Urothelium cell line (cell line): ENCODE data around the gene RNF212.

Experiments used
- DNase-seq: peaks from one replicate; pipeline ENCODE4 v3.0.0; 2011; ENCODE audit warnings: low spot score, mixed read lengths
- FAIRE-seq: peaks from 2 replicates; lab custom pipeline; 2011; peaks lifted over from hg19 to GRCh38; lab: Jason Lieb, UNC

RNF212 gene

DNA sequence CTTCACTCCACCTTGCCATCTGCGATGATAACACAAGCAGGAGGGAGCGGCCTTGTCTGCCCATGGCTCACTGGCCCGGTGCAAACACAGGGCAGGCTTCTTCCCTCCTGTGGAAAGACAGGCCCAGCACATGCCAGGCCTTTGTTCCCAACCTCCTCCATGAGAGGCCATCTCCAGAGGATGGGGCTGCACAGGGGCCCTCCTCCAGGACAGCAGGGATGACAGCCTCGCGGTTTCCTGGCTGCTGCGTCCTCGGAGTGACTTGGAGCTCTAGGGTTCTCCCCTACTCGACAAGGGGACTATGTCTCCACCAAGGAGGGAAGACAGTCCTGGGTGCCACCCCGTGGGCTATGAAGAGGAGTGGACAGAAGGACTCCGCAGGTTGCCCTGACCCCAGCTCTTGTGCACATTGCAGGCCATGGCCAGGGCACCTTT lies 21.8 kb downstream of the RNF212 start:
- DNase-seq (no peak), FAIRE-seq (no peak)

DNA sequence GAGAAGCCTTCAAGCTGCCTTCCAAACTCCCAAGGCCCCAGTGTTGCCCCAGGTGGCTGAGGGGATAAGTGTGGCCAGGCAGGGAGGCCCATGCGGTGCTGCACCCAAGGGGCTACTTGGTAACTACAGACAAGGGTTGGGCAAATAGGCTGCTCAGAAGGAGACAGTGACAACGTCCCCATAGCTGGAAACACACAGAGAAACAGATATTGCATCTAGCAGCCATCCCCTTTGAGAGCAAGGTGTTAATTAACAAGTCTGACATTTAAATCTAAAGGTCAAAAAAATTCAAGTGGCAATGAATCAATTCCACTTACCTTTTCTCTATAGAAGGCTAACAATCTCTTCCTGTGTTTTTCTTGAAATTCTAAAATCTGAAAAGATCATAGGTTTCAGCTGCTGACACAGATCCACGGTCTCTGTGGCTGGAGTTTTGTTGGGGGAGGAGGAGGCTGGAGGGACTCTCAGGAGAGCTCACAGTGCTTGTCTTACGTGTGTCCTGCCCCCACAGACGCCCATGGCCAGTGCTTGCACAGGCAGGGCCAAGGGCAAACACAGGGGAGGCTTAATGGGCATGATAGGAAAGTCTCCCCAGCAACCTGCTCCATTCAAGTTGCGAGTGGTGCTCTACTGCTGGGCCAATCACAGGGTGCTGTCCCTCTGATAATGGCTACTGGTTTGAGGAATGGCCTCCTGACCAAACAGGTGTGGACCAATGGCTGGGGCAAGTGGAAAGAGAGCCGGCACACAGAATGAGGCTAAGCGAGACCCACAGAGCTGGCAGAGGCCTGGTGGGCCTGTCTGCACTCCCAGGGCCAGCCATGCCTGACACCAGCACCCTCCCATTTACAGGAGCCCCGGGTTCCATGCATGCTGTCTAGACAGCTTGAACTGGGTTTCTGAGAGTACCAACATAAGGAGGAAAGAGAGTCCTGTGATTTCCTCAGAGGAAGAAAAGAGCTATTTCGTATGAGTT lies 22.6 kb downstream of the RNF212 start:
- DNase-seq (no peak), FAIRE-seq (no peak)

DNA sequence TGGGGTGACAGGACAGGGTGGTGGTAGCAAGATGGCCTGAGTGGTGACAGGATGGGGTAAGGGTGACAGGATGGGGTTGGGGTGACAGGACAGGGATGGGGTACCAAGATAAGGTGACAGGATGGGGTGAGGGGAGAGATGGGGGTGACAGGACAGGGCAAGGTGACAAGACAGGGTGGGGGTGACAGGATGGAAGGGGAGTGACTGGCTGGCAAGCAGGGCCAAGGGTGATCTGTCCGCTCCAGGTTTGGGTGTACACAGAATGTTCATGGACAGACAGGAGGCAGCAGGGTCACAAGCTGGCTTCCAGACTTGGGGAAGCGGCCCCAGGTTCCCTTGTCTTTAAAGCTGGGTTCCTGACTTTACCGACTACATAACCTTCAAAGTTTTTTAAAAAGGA lies 23.3 kb downstream of the RNF212 start:
- FAIRE-seq (no peak), DNase-seq (no peak)

DNA sequence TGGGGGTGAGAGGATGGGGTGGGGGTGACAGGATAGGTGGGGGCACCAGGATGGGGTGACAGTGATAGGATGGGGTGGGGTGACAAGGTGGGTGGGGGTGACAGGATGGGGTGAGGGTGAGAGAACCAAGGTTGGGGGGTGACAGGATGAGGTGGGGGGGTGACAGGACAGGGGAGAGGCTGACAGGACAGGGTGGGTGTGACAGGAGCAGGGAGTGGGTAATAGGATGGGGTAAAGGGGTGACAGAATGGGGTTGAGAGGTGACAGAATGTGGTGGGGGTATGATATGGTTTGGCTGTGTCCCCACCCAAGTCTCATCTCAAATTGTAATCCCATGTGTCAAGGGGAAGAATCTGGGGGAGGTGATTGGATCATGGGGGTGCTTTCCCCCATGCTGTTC lies 26.0 kb downstream of the RNF212 start:
- no peak for DNase-seq
- FAIRE-seq = no peak

DNA sequence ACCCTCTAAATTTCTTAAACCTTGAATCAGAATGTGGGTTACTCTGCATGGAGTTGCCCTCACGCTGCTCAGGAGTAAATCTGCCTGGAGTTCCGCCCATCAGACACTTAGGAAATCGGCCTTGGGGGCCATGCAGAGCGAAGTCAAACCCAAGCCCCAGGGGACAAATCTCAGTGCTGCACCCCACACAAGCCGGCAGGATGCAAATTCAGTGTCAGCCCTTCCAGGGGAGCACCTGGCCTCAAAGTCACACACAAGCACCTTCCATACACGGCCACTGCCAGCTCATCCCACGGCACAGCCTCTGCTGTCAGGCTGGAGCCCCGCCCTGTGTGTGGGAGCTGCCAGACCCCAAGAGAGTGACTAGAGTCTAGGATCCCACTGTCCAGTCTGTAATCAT lies 27.4 kb downstream of the RNF212 start:
- DNase-seq (no peak), FAIRE-seq (no peak)

DNA sequence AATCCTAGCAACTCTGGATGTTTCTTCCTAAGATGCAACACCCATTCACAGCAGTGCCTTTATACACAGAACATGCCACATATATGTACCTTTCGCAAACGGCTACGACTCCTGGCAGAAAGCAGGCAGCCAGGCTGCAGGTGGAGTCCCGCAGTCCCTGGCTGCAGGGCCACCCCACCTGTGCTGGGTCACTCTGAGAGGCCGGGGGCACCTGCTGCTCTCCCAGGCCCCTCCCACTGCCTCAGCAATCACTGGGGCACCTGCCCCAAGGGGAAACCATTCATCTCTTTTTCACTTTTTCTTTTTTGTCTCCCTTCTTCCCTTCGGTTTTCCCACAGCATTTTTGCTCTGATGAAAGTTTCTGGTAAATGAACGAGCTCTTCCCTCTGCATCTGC lies 28.0 kb downstream of the RNF212 start:
- DNase-seq (no peak), FAIRE-seq (no peak)

DNA sequence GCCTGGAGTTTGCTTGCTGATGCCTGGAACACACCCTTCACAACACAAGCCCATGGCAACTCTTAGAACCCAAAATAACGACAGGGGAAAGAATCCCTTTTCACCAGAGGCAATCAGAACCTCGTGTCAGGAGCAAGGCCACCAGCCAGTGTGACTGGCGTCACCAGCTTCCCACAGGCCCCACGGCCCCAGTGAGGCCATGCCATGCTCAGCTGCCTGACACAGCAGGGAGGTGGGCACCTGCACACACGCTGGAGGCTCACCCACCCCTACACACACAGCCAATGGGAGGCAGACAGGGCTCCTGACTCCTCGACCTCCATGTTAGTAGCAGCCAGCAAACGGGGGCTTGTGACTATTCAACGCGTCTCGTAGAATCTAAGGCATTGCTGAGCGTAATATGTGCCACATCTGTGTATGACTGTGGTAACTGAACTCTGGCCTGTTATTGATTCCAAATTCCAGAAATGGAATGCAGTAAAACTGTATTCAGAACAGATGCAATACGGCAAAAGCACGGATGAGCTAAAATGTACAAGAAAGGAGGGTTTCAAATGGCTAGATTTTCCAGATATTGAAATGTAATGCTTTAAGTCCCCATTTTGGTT lies 28.5 kb downstream of the RNF212 start:
- DNase-seq = no peak
- FAIRE-seq = no peak

DNA sequence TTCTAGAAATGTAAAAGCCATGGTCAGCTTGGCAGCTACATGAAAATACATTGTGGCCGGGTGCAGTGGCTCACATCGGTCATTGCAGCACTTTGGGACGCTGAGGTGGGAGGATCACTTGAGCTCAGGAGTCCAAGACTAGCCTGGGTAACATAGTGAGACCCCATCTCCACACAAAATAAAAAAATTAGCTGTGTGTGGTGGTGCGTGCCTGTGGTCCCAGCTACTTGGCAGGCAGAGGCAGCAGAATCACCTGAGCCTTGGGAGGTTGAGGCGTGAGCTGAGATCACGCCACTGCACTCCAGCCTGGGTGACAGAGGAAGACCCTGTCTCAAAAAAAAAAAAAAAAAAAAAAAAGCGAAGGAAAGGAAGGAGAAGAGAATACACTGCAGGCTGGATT lies 29.0 kb downstream of the RNF212 start:
- FAIRE-seq (no peak), DNase-seq (no peak)

DNA sequence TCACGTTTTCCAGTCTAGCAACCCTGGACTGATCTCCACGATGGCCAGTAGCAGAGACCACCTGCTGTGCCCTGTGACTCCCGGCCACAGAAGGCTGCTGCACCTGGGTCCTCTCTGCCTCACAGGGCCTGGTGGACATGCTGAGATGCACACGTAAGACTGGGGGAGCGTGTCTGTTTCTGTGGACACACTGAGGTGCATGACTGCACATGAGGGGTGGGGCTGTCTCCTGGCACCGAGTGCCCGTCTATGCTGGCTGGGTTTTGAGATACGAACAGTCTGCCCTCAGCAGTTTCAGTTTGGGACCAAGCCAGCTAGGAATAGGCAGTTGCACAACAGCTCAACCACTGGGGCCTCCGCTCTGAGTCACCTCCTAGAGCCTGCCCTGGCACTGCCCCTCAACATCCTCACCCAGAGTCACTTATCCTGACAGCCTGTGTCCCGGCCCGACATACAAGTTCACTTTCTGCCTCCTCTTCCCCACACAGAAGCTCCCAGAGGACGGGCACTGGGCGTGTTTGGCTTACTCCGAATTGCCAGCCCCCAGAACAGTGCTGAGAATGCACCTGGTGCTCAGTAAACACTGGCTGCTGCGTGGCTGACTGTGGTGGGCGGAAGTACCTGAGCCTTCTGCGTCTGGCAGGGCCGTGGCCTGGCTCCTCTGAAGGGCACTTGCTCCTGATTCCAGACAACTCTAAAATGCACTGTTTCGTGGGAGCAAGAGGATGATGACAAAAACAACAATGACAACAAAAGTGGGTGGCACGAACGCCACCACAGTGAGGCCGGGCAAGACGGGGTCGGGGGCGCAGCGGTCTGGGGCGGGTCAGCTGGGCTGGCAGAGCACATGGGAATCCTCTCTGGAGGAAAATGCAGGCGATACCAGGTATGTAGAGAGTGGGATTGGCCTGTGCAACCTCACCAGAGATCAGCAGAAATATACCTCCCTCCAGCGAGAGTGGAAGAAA lies 30.9 kb downstream of the RNF212 start:
- FAIRE-seq = no peak
- DNase-seq = peak; percentile 86

DNA sequence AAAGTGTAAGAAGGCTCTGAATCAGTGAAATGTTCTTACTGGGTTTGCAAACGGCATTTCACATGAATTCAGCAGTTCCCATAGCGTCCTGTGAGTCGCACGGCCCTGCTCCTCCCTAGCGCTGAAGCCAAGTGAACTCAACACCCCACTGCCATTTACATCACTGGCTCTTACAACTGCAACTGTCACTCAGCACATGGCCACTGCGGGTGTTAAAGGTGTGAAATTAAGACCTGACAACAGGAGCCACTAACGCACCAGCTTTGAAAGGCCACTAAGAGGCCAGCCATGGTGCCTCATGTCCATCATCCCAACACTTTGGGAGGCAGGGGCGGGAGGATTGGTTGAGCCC lies 31.7 kb downstream of the RNF212 start:
- DNase-seq = no peak
- FAIRE-seq = no peak

DNA sequence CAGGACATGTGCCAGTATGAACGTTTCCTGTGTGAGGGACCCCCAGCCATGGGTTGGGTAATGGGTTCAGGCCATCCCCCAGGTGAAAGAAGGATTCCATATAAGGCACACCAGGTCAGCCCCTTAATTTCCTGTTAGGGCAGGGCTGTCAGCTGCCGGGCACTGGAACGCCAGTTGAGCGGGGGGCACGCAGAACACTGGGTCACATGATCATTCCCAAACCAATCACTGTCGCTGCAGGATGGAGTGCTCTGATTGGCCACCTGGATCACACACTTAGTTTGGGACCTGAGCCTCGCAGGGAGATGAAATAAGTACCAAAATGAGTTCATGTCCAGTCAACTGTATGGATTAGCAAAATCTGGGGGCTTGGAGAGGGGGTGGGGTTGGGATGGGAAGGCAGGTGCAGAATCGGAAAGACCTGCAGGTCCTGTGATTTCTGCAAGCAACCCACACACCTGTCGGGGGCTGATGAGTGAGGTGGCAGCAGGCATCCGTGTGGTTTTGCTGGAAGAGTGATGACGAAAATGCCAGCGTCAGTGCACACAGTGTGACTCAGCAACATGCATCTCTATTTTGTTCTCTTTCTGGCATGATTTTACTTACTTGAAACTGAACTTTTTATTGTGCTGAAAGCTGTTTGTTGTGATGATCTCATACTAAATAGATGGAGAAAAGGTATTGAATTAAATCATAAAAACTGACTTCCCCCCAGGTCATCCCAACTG lies 32.2 kb downstream of the RNF212 start:
- no peak for FAIRE-seq
- peak; percentile 36 for DNase-seq

DNA sequence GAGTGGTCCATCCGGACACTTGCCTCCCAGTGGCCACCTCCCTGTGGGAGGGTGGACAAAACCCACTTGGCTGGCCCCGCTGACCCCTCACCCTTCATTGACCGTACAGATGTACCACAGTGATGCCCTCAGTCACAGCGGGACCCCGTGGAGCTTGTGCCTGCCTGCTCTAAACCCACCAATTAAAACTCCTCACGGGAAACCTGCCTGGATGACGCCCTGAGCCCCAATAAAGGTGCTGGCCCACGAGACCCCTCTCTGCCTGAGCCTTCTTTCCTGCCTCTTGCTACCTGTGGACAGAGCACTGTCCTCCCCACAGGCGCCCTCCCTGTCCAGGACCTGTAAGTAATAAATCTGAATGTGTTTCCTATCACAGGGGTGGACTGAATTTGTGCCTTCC lies 32.9 kb downstream of the RNF212 start:
- DNase-seq = no peak
- FAIRE-seq = no peak

DNA sequence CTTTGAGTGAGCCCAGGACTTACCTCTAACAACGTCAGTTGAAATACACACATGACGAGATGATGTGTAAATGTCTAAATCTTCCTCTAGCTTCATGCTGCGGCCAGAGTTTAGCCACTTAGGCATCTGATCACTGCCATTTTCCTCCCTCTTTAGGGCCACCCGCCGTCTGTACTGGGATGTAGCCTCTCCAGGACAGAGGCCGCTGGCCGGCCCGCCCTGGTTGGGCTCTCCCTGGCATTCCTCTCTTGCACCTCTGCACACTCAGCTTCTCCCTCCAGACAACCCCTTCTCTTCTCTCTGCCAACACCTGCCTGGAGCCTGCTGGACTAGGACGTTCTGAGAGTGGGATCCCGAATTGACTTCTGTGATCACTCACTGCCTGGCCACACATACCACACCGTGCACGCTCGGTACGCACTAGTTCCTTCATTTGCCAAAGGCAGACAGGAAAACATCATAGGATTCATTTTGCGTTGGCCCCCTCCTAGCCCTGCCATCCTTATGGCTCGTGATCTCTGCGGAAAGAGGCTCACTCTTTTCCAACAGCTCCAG lies 33.6 kb downstream of the RNF212 start:
- DNase-seq = no peak
- FAIRE-seq = no peak

DNA sequence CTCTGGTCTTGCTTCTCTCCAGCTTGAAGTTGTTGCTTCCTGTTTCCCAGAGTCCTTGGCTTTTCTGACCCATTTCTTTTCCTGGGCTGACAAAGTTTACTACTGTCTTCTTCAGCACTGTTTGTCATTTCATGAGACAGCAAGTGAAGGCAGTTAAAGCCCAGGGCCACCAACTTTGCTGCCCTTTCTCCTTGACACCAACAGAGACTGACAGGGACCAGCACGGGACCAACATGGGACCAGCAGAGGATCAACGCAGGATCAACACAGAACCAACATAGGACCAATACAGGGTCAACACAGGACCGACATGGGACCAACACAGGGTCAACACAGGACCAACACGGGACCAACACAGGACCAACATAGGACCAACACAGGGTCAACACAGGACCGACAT lies 34.9 kb downstream of the RNF212 start:
- DNase-seq (no peak), FAIRE-seq (no peak)

DNA sequence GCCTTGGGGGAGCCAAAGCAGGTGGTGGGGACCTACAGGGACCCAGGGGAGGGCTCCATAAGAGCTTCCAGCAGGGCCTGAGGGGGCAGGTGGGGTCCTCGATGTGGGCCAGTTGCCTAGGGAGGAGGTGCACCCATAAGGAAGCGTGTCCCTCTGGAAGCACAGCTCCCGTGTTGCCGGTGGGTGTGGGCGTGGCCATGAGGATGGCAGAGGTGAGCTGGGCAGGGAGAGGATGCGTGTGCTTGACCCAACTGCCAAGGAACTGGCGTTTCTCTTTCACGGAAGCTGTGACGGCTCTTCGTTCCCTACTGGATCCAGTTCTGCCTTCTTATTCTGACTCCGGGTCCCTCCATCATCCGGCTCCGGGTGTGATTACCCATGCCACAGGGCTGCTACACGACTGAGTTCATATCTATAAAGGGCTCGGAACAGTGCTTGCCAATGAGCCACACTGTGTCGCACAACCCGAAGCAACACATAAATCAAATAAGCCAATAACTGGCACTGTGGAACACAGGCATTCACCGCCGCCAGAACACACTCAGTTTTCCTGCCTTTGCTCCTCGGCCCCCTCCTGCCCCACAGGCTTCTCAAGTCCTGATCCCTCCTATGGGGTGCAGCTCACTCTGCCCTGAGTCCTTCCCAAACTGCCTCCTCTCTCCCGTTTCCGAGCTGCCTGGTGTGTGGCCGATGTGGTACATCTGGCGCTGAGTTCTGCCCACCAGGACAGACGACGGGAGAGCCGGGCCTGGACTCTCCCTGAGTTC lies 35.5 kb downstream of the RNF212 start:
- DNase-seq = no peak
- FAIRE-seq = no peak

DNA sequence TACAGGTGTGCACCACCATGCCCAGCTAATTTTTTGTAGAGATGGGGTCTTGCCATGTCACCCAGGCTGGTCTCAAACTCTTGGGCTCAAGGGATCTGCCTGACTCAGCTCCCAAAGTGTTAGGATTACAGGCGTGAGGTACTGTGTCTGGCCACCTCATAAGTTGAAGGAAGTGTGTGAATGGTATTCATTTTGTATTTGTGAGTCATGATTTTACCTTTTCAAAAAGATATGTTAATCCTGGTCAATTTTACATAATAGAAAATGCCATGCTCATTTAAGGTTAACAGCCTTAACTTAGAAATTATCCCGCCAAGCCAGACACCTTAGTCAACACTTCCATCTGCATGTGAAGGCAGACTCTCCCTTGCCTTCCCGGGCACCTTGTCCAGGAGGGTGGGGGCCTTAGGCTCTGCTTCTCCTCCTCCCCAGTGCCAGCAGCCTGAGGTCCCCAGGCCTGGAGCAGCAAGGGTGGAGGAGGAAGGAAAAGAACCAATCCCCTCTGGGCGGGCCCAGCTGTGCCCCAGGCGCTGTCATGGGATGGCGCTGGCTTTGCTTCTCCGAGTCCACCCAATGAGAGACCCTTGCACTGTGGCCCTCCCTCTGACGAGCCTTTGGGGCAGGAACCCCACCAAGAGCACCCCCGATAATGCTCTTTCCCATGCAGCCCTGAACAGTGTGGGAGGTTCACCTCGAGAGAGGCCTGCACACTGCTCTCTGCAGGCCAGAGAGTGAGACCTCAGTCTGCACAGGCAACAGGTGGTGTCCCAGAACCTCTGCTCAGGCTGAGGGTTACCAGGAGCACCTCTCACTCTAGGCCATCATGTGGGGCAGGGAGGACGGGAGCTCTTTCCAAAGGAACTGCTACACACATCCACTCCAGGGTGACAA lies 37.3 kb downstream of the RNF212 start:
- FAIRE-seq = no peak
- DNase-seq = no peak

DNA sequence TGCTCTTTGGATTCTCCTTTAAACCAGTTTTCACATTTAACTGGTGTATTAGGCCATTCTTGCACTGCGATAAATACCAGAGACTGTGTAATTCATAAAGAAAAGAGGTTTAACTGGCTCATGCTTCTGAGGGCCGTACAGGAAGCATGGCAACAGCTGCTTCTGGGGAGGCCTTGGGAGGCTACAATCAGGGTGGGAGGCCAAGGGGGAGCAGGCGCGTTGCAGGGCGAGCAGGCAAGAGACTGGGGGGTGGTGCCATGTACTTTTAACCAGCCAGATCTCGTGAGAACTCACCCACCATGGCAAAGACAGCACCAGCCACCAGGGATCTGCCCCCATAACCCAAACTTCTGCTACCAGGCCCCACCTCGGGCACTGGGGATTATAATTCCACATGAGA lies 38.1 kb downstream of the RNF212 start:
- FAIRE-seq = no peak
- no peak for DNase-seq

DNA sequence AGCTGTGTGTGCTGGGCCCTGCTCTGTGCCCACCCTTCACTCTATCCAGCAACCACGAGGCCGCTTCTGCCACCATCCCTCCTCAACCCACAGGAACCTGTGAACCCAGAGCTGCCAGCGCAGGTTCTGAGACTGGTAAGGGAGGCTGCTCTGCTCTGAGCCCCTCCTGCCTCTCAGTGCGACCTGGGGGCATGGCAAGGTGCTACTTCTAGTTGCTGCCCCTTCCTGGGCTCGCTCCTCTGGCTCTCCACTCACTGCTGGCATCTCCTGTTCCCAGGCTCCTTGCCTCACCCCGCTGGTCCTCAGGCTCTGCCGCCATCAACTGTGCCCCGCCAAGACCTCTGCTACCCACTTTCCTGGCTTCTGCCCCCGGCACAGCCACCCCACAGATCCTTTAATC lies 39.3 kb downstream of the RNF212 start:
- FAIRE-seq = no peak
- DNase-seq = no peak
